ENCODE measurements around the gene RFC5.
"Not testable (repeated sequence)": the region's sequence is repeated elsewhere in the genome, so short reads cannot be mapped to it uniquely, and the experiment has no call there.

The RFC5 gene

GRCh38 chr12:118013283-118013682 lies 3.2 kb upstream of the RFC5 start:
- in situ Hi-C loops (cut with MboI; ENCODE audit: low sequenced_read_pairs), result no loop called here

- in situ Hi-C loops (cut with MboI; ENCODE audit: low sequenced_read_pairs), result no loop called here
Measured at GRCh38 chr12:118015306-118015705, 1.2 kb upstream of the RFC5 start.

GRCh38 chr12:118015944-118016343 lies 559 bp upstream of the RFC5 start:
- in situ Hi-C loops (cut with MboI; ENCODE audit: low sequenced_read_pairs), result no loop called here

- in situ Hi-C loops (cut with MboI; ENCODE audit: low sequenced_read_pairs), result no loop called here
Measured at GRCh38 chr12:118017926-118018325, 1.4 kb downstream of the RFC5 start.

- in situ Hi-C loops (cut with MboI; ENCODE audit: low sequenced_read_pairs), result no loop called here
Measured at GRCh38 chr12:118020036-118020435, 3.5 kb downstream of the RFC5 start.

- in situ Hi-C loops (cut with MboI; ENCODE audit: low sequenced_read_pairs), result not testable (repeated sequence)
Measured at GRCh38 chr12:118022097-118022727, 5.7 kb downstream of the RFC5 start.

- in situ Hi-C loops (cut with MboI; ENCODE audit: low sequenced_read_pairs), result no loop called here
Measured at GRCh38 chr12:118022728-118023109, 6.2 kb downstream of the RFC5 start.

GRCh38 chr12:118023301-118023860 lies 6.9 kb downstream of the RFC5 start:
- in situ Hi-C loops (cut with MboI; ENCODE audit: low sequenced_read_pairs), result no loop called here

- in situ Hi-C loops (cut with MboI; ENCODE audit: low sequenced_read_pairs), result no loop called here
Measured at GRCh38 chr12:118025168-118025567, 8.7 kb downstream of the RFC5 start.

- in situ Hi-C loops (cut with MboI; ENCODE audit: low sequenced_read_pairs), result no loop called here
Measured at GRCh38 chr12:118029166-118029565, 12.7 kb downstream of the RFC5 start.

- in situ Hi-C loops (cut with MboI; ENCODE audit: low sequenced_read_pairs), result no loop called here
Measured at GRCh38 chr12:118032188-118032587, 15.7 kb downstream of the RFC5 start.

GRCh38 chr12:118033323-118033722 lies 16.8 kb downstream of the RFC5 start:
- in situ Hi-C loops (cut with MboI; ENCODE audit: low sequenced_read_pairs), result no loop called here

- in situ Hi-C loops (cut with MboI; ENCODE audit: low sequenced_read_pairs), result no loop called here
Measured at GRCh38 chr12:118033902-118034301, 17.4 kb downstream of the RFC5 start.

- in situ Hi-C loops (cut with MboI; ENCODE audit: low sequenced_read_pairs), result no loop called here
Measured at GRCh38 chr12:118034429-118035189, 18.1 kb downstream of the RFC5 start.

GRCh38 chr12:118035190-118036041 lies 18.9 kb downstream of the RFC5 start:
- in situ Hi-C loops (cut with MboI; ENCODE audit: low sequenced_read_pairs), result no loop called here

GRCh38 chr12:118036672-118037411 lies 20.3 kb downstream of the RFC5 start:
- in situ Hi-C loops (cut with MboI; ENCODE audit: low sequenced_read_pairs), result no loop called here

GRCh38 chr12:118038137-118038536 lies 21.6 kb downstream of the RFC5 start:
- in situ Hi-C loops (cut with MboI; ENCODE audit: low sequenced_read_pairs), result no loop called here

- in situ Hi-C loops (cut with MboI; ENCODE audit: low sequenced_read_pairs), result no loop called here
Measured at GRCh38 chr12:118042091-118042490, 25.6 kb downstream of the RFC5 start.

- in situ Hi-C loops (cut with MboI; ENCODE audit: low sequenced_read_pairs), result no loop called here
Measured at GRCh38 chr12:118044075-118044474, 27.6 kb downstream of the RFC5 start.

GRCh38 chr12:118044577-118044976 lies 28.1 kb downstream of the RFC5 start:
- in situ Hi-C loops (cut with MboI; ENCODE audit: low sequenced_read_pairs), result no loop called here

- in situ Hi-C loops (cut with MboI; ENCODE audit: low sequenced_read_pairs), result no loop called here
Measured at GRCh38 chr12:118046430-118046829, 29.9 kb downstream of the RFC5 start.

Measured in HL-60/S4 treated with retinoic acid at 250 ng/mL for 4 days and 3 days (cell line).